GM15510 (cell line): Measurements from ENCODE around the gene TFF2.

Experiments
- POLR2A ChIP-seq: IDR thresholded peaks from 3 replicates; pipeline ENCODE4 v1.6.1; 2011; ENCODE audit warnings: borderline replicate concordance; ENCODE audit not compliant: insufficient read length; ENCODE audit errors: extremely low read depth

Gene TFF2

GRCh38 chr21:42336054-42336453, 14.7 kb downstream of the TFF2 start:
- no peak for TF ChIP-seq POLR2A

- no peak for TF ChIP-seq POLR2A
Measured at GRCh38 chr21:42332557-42333317, 18.1 kb downstream of the TFF2 start.

- TF ChIP-seq POLR2A, result no peak
Measured at GRCh38 chr21:42331660-42332059, 19.1 kb downstream of the TFF2 start.

GRCh38 chr21:42330380-42331371, 20.1 kb downstream of the TFF2 start:
- TF ChIP-seq POLR2A, result no peak

GRCh38 chr21:42324896-42325295, 25.9 kb downstream of the TFF2 start:
- no peak for TF ChIP-seq POLR2A

- TF ChIP-seq POLR2A, result no peak
Measured at GRCh38 chr21:42321845-42322244, 28.9 kb downstream of the TFF2 start.

- TF ChIP-seq POLR2A, result no peak
Measured at GRCh38 chr21:42321231-42321630, 29.6 kb downstream of the TFF2 start.

- TF ChIP-seq POLR2A, result no peak
Measured at GRCh38 chr21:42320791-42321190, 30.0 kb downstream of the TFF2 start.

- TF ChIP-seq POLR2A, result no peak
Measured at GRCh38 chr21:42319851-42320572, 30.8 kb downstream of the TFF2 start.

- TF ChIP-seq POLR2A, result no peak
Measured at GRCh38 chr21:42319376-42319775, 31.4 kb downstream of the TFF2 start.

- no peak for TF ChIP-seq POLR2A
Measured at GRCh38 chr21:42317826-42318746, 32.7 kb downstream of the TFF2 start.

- TF ChIP-seq POLR2A, result no peak
Measured at GRCh38 chr21:42317341-42317741, 33.5 kb downstream of the TFF2 start.

- no peak for TF ChIP-seq POLR2A
Measured at GRCh38 chr21:42316891-42317290, 33.9 kb downstream of the TFF2 start.
